Fibroblast of skin of left biceps (primary cell): ENCODE measurements around the gene KSR2.
A peak's percentile ranks its signal among the peaks of the same experiment; 100 is the strongest.
"Not testable (repeated sequence)": the region's sequence is repeated elsewhere in the genome, so short reads cannot be mapped to it uniquely, and the experiment has no call there.

Experiments
- DNase-seq, 2 experiments: peaks; one replicate each; pipeline ENCODE4 v3.0.0-alpha.2; 2013; ENCODE audit warnings: low read depth in 2 of 2

Gene KSR2

GRCh38 chr12:117821480-117822175, 147.2 kb downstream of the KSR2 start:
- DNase-seq: no peak

GRCh38 chr12:117820216-117820907, 148.4 kb downstream of the KSR2 start:
- DNase-seq: no peak

DNA sequence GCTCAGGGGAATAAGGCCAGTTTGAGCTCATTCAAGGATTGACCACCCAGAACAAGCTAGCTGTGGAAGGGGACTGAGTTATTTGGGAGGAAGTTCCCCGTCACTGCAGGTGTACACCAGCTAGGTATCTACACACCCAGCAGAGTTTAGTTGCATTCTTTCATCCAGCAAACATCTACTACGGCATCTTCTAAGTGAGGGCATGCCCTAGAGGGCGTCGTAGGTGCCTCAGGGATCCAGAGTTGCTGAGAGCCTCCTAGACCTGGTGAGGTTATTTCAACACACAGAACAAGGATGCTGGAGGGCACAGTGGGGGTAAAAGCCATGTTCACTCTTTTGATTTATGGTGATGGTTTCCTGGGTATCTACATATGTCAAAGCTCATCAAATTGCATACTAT, 149.6 kb downstream of the KSR2 start:
- DNase-seq: no peak

GRCh38 chr12:117818400-117818799, 150.4 kb downstream of the KSR2 start:
- no peak for DNase-seq

- no peak for DNase-seq
Observed at GRCh38 chr12:117809509-117809908, 159.3 kb downstream of the KSR2 start.

DNA sequence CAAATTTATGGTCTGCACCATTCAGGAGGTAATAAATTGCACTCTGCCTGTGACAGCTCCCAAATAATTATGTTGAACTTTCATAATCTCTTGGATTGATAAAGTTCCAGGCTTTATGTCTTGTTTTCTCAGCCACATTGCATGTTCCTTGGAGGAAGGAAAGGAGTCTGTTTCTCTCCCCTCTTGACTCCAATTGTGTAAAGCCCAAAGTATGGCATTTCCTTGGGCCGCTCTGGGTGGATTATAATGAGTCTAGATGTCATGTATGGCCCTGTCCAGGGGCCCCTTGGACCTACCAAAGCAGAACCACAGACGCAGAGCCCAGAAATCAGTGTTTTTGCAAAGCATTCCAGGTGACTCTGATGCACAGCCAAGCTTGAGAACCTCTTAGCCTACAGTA, 160.8 kb downstream of the KSR2 start:
- no peak for DNase-seq

DNA sequence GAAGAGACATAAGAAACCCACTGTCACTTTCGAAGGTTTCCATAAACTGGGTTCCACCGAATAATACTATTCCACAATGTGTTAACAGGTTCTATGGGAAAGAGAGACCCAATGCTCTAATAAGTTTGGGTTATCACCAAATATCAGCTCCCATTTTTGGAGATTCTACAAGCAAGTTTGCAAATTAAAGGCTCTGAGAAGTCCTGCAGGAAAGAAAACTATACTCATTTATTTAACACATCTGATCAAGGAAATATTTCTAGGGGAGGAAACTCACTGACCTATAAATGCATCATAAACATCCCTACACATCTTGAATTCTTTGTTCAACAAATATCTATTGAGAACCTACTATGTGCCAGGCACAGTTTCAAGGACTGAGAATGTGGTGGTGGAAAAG, 161.4 kb downstream of the KSR2 start:
- DNase-seq: no peak

- DNase-seq: no peak
Observed at GRCh38 chr12:117805865-117806264, 162.9 kb downstream of the KSR2 start.

GRCh38 chr12:117803001-117803400, 165.8 kb downstream of the KSR2 start:
- no peak for DNase-seq

DNA sequence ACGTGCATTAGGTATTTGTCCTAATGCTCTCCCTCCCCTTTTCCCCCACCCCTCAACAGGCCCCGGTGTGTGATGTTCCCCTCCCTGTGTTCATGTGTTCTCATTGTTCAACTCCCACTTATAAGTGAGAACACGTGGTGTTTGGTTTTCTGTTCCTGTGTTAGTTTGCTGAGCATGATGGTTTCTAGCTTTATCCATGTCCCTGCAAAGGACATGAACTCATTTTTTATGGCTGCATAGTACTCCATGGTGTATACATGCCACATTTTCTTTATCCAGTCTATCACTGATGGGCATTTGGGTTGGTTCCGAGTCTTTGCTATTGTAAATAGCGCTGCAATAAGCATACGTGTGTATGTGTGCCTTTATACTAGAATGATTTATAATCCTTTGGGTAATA, 168.1 kb downstream of the KSR2 start:
- DNase-seq: not testable (repeated sequence)

DNA sequence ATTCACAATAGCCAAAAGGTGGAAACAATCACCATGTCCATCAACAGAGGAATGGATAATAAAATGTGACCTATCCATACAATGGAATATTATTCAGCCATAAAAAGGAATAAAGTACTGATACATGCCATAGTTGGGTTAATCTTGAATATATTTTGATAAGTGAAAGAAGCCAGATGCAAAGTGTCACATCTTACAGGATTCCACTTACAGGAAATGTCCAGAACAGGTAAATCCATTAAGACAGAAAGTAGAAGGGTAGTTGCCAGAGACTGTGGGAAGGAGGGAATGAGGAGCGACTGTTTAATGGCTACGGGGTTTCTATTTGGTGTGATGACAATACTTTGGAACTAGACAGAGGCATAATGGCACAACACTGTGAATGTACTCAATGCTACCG, 171.6 kb downstream of the KSR2 start:
- DNase-seq: no peak

- no peak for DNase-seq
Observed at GRCh38 chr12:117792877-117793424, 175.8 kb downstream of the KSR2 start.

DNA sequence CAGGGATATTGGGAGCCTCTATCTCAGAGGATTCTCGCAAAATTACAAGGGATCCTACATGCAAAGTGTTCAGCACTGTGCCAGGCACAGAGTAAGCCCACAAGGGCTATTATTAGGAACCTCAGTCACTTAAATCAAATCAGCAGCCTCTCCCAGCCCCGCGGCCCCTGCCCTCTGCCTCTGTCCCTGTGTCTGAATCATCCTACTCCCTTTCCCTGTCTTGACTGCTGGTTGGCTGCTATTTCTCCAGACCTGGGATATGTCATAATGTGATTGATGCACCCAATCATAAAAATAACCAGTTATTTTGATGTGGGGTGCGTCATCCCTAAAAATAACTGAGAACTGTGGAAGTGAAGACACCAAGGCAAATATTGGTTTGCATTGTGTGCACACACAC, 176.3 kb downstream of the KSR2 start:
- no peak for DNase-seq

GRCh38 chr12:117790948-117791347, 177.8 kb downstream of the KSR2 start:
- DNase-seq: no peak

- DNase-seq: no peak
Observed at GRCh38 chr12:117790198-117790597, 178.6 kb downstream of the KSR2 start.

DNA sequence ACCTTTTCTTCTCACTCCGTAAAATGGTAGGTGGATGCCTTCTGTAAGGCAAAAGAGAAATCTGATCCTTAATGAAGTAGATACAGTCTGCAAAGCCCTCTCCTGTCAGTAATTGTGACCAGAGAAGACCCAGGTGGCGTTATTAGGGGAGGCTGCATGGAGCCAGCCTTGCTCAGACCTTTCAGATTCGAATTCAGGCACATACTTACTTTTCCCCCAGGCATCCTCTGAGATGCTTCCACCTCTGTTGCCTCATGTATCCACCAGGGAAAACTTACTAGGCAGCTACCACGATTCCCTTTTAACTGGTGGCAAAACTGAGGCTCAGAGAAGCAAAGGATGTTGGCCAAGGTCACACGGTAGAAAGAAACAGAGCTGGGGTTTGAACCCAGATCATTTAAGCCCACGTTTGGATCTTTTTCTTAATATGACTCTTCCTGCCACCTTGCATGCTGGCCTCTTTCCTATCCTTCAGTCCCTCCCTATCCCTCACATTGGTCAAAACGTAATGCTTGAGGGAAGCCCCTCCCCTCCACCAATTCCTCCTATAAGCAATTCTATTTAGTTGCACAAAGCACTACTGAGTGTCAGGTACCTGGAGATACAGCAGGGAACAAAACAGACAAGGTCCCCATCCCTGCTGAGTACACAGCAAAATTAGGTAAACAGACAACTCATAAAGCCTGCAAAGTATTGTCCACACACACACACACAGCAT, 179.4 kb downstream of the KSR2 start:
- DNase-seq: no peak

DNA sequence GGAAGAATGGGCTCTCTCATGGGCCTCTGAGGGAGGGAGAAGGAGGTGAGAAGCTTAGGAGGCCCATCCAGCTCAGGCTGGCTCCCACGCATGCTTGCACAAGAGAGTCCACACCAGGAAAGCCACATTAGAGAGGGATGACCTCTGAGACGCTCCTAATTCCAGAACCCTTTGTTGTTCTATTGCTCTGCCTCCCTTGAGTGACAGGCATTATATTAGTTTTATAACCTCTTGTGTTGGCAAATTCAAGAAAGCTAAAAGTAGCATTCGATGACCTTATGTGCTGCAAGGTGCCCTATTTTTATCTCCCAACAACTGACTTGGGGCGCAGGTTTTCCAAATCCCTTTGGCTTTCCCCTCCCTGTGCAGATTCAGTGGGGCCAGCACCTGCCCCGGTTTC, 190.1 kb downstream of the KSR2 start:
- DNase-seq: no peak

DNA sequence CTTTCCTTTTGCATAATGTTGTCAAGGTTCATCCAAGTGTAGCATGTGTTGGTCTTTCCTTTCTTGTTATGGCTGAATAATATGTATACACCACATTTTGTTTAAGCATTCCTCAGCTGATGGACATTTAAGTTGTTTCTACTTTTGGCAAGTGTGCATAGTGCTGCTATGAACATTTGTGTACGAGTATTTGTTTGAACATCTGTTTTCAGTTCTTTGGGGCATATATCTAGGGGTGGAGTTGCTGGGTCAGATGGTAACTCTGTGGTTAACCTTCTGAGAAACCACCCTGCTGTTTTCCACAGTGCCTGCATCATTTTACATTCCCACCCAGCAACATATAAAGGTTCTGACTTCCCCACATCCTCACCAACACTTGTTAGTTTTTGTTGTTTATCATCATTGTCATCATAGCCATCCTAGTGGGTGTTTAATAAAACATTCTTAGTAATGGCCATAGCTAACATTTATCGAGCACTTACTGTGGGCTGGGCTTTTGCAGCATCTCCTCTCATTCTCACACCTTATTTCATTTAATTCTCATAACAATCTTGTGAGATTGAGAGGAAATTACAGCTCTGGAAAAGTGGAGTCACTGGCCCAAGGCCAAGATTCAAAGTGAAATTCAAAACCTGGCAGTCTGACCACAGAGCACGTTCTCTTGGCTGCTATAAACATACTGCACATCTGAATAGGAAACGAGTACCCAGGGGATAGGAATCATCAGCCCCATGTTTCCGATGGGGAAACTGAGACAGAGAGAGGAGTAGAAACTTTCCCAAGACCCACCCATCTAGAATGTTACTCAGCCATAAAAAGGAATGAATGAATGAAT, 193.6 kb downstream of the KSR2 start:
- peak in 1 of 2 experiments; percentile 12 for DNase-seq

GRCh38 chr12:117768860-117769259, 199.9 kb downstream of the KSR2 start:
- DNase-seq: no peak

DNA sequence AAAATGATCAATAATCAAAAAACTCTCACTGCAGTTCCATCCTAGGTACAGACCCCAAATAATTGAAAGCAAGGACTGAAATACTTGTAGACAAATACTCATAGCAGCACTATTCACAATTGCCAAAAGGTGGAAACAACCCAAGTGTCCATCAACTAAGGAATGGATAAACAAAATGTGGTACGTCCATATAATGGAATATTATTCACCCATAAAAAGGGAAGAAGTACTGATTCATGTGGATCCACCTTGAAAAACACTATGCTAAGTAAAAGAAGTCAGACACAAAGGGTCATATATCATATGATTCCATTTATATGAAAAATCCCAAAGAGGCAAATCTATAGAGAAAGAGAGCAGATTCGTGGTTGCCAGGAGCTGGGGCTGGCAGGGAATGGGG, 202.8 kb downstream of the KSR2 start:
- DNase-seq: no peak

DNA sequence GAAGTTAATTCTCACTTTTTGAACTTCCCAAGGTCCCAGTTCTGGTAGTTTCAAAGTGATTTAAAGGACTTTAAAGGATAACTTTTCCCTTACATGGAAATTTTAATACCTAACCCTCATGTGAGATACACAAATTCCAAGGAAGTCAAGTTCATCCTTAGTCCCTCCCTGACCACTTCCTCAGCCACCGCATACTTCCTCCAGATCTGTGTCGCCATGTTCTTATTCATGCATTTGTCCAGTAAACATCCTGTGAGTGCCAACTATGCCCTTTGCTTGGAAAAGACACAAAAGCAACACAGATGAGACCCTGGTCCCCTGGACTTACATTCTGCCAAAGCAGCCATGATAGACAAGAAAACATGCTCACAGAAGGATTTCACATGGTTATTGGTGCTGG, 206.6 kb downstream of the KSR2 start:
- no peak for DNase-seq
